Left forelimb (tissue), 1 donor: Measurements from ENCODE around the gene MRPL34.

Source experiments
- DNase-seq: peaks from one replicate; pipeline ENCODE4 v3.0.0-alpha.2; 2018; ENCODE audit warnings: low spot score

The MRPL34 gene

GRCh38 chr19:17341845-17342244 is 36.2 kb downstream of the MRPL34 start:
- DNase-seq, result no peak

GRCh38 chr19:17346109-17346671 is 40.5 kb downstream of the MRPL34 start:
- DNase-seq, result no peak

GRCh38 chr19:17347361-17347760 is 41.7 kb downstream of the MRPL34 start:
- no peak for DNase-seq

- DNase-seq, result no peak
Observed at GRCh38 chr19:17347877-17348276, 42.2 kb downstream of the MRPL34 start.

- no peak for DNase-seq
Observed at GRCh38 chr19:17348700-17349099, 43.0 kb downstream of the MRPL34 start.

- no peak for DNase-seq
Observed at GRCh38 chr19:17351815-17352435, 46.3 kb downstream of the MRPL34 start.

- DNase-seq, result no peak
Observed at GRCh38 chr19:17352608-17353280, 47.1 kb downstream of the MRPL34 start.

- DNase-seq, result no peak
Observed at GRCh38 chr19:17353386-17353785, 47.7 kb downstream of the MRPL34 start.
